SH-SY5Y (cell line): Measurements from ENCODE around the gene PPME1.

Source experiments
- GATA2 ChIP-seq: IDR thresholded peaks from 2 replicates; pipeline ENCODE4 v1.6.1; 2011; ENCODE audit warnings: mild to moderate bottlenecking, low read depth, low read length
- GATA3 ChIP-seq: IDR thresholded peaks from 2 replicates; pipeline ENCODE4 v1.6.1; 2011; ENCODE audit warnings: low read depth, mild to moderate bottlenecking, low read length, moderate library complexity

The PPME1 gene

DNA sequence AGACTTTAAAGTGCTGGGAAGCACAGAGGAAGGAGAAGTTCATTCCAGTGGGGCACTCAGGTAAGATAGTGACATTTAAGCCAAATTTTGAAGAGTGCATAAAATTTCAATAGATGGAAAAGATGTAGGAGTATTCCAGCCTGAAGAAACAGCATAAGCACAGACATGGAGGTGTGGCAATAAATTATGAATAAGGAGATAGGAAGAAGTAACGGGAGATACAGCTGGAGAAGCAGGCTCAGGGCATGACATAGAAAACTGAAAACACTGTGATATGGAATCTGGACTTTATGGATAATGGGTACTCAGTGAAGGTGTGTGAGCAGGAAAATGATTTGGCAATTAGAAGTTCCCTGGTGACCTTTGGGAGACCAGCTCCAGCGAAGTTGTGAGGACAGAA is 107.0 kb downstream of the PPME1 start:
- TF ChIP-seq GATA3 (no peak), GATA2 (no peak)

DNA sequence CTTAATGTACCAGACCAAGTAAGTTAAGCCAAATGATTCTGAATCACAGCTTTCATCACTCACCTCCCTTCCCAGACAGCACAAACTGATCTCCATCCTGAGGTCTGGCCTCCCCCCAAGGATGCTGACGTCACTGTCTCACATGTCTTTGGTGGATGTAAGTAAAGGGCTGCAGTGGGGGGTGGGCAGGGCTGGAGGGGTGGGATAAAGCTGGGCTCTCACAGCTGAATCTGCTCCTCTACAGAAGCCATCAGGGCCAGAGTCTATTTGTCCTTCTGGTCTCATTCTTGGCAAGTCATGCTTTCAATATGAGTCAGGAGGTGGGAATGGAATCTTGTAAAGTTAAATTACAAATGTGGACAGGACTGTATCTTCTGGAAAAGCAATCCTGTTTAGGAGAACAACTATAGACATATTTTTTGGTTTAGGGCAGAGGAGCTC is 107.7 kb downstream of the PPME1 start:
- no peak for TF ChIP-seq GATA3
- no peak for TF ChIP-seq GATA2

DNA sequence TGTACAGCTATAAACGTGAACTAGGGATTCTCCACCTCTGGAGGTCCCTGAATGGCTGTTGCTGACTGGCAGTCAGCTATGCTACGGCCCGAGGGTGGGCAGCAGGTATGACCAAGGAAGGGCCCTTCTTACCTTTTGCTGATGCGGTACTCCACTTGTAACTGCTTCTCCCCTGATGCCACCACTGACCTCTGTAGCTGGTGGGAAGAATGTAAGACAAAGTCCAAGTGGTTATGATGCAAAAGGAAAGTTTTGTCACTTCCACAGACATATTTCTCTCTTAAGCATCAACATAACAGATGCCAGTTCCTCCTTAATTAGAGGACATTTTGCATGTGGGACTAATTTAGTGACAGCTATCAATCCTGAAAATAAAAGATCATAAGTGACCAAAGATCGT is 108.2 kb downstream of the PPME1 start:
- no peak for TF ChIP-seq GATA3
- no peak for TF ChIP-seq GATA2

DNA sequence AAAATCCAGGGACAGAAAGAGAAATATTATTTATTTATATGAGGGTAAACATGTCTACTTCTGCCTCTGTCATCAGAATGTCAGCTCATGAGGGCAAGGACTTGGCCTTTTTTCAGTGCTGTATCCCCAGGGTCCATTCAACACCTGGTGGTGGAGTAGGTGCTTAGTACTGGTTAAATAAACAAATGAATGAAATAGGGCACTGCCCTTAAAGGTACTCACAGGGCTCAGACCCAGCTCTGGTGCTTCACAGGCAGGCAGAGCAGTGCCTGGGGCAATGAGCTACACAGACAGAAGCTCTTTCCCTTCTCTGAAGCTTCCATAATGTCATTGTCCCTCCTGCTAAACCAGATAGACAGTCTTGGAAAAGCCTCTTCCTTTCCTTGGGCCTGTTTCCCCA is 109.4 kb downstream of the PPME1 start:
- TF ChIP-seq GATA2 (no peak), GATA3 (no peak)

DNA sequence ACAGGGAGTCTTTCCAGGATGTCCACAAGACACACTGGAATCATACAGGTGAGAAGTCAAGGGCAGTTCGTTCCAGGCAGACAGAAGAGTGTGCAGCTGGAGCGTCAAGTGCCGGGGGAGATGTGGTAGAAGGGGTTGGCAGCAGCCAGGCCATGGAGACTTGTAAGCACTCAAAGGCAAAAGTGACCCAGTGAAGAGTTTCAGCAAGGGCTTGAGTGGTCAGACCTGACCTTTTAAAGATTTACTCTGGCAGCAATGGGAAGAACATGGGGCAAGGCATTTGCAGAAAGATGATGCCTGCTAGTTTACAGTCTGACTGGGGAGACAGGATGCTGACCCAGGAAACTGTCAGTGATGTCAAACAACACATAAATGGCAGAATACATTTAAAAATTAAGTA is 111.3 kb downstream of the PPME1 start:
- no peak for TF ChIP-seq GATA3
- no peak for TF ChIP-seq GATA2

DNA sequence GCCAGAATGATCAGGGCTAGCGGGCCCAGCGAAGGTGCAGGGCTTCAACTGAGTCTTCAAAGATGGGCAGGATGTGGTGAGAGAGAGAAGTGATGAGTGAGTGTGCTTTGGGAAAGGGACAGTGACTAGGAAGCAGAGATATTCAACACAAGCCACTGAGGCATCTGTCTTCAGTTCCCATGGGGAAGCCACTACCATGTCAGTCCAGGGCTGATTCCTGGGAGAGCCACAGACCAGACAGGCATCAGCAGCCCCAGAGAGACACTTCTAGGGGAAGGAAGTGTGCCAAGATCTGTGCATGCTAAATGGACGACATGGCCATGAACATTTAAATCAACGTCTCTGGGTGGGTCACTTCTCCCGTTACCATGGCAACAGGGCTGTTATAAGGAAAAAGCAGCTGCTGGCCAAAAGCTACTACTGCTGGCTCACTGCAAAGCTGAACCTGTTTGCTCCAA is 111.9 kb downstream of the PPME1 start:
- no peak for TF ChIP-seq GATA3
- TF ChIP-seq GATA2, result no peak

DNA sequence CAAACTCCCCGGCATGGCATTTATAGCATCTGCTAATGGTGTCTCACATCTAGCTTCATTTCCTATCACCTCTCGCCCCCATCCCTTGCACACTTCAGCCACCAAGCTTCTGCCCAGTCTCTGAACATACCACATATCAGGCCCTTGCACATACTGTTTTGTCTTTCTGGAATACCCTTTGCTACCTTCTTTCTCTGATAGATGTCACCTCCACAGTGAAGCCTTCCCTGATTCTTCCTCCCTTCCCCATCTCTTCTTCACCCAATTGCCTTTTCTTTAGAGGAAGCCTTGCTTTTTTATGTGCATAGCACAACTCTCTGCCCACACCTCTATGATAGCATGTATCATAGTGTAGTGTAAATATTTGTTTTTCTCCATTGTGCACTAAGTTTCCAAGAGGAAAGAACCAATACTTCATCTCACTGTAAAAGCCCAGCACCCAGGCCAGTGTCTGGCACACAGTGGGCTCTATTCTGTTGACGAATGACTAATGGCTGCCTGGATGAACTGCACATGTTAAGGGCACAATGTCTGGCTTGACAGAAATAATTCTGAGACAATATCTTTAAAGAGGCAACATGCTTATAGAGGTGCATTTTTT is 112.6 kb downstream of the PPME1 start:
- no peak for TF ChIP-seq GATA3
- no peak for TF ChIP-seq GATA2

DNA sequence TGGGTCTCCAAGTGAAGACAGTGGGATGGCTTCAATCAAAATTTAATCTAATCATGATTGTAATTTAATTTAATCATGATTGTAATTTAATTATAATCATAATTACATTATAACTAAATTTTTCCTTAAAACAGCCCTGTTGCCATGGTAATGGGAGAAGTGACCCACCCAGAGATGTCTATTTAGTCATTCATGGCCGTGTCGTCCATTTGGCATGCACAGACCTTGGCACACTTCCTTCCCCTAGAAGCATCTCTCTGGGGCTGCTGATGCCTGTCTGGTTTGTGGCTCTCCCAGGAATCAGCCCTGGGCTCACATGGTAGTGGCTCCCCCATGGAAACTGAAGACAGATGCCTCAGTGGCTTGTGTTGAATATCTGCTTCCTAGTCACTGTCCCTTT is 113.4 kb downstream of the PPME1 start:
- no peak for TF ChIP-seq GATA3
- TF ChIP-seq GATA2, result no peak

DNA sequence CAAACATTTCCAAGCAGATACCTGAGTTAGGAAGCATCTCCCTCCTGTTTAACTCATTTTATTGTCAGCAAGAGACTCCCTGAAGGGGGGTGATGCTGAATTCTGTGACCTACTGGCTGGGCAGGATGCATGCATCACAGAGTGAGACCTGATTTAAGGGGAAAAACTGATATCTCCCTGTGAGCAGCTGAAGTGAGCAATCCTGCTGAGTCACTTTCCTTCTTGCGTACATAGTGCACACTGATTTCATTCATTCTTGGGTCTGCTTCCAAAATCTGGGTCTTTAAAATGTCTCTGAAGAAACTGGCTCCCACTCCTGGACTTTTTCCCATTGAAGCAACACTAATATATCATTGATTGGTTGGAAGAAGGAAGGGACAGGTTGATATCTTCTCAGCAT is 117.1 kb downstream of the PPME1 start:
- TF ChIP-seq GATA2 (no peak), GATA3 (no peak)

DNA sequence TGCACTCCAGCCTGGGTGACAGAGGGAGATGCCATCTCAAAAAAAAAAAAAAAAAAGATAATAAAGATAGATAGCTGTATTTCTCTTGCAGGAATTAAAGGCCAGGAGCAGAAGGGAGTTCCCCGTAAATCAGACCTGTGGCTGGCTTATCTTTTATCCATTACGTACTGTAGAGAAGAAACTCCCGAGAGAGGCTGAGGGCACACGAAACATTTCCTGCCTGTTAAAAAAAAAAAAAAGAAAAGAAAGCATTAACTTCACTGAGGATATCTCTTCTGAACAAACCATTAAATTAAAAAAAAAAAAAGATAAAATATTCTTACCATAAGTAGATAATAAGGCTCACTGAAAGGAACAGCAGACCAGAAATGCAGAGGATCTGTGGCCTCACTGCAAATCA is 117.8 kb downstream of the PPME1 start:
- no peak for TF ChIP-seq GATA3
- no peak for TF ChIP-seq GATA2

DNA sequence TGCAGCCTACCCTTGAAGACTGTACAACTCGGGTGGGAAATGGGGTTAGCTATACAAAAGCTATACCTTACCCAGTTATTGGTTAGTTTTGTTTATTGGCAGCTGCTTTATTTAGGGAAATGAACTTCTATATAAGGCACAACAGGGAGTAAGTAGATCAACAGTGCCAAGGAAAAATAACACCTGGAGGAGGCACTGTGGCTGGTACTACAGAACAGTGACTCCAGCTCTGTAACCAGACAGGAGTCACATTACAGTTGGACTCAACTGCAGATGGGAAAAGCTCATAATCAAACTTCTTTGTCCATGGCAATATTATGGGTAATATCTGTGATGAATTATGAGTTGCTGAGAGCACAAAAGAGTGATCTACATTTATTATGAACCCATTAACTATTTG is 126.4 kb downstream of the PPME1 start:
- TF ChIP-seq GATA3 (no peak), GATA2 (no peak)

DNA sequence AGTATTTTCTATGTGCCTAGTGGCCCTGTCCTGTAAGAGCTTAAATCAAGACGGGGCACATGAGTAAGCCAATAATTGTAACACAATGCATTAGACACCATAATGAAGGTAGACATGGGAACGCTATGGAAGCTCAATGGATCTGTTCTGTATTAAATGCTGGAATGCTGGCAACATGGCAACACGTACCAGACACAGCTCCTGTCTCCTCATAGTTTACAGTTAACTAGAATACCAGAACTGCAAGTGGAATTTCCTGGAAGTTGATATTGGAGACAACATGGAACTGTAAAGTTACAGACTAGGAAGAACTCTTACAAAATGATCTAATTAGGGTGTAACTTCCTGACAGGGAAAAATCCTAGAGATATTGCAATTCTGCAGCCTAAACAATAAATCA is 127.9 kb downstream of the PPME1 start:
- no peak for TF ChIP-seq GATA2
- TF ChIP-seq GATA3, result no peak
